NCI-H1417 treated with DMSO at 0.1 percent for 48 hours (cell line): ENCODE measurements around the gene LELP1.
"Not testable (repeated sequence)": the region's sequence is repeated elsewhere in the genome, so short reads cannot be mapped to it uniquely, and the experiment has no call there.

Source experiments
- DNase-seq: peaks from one replicate; lab custom pipeline; 2025; lab: John Stamatoyannopoulos, UW

Gene LELP1

GRCh38 chr1:153203130-153203529 is at the start of gene LELP1:
Gene LELP1 (plus strand): TSS chr1:153203430. CDS start chr1:153204708, 1,278 bp downstream.
- DNase-seq, result no peak

DNA sequence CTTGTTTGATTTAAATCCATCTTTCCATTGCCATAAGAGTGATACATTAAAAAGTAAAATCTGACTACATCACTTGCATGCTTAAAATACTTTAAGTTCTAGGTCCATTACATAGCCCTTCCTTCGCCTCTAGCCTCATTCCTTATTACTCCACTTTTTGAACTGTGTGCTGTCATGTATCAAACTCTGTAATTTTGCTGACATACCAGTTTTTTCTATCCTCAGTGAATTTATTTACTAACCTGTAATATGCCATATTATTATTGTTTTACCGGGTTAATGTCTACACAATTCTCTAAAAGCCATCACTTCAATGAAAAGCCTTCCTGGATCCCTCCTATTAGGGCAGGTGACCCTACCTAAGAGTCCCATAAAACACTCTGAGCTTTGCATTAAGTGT is 47.7 kb upstream of the LELP1 start:
- no peak for DNase-seq

GRCh38 chr1:153168686-153169085 is 34.5 kb upstream of the LELP1 start:
- no peak for DNase-seq

GRCh38 chr1:153174624-153175023 is 28.6 kb upstream of the LELP1 start:
- no peak for DNase-seq

DNA sequence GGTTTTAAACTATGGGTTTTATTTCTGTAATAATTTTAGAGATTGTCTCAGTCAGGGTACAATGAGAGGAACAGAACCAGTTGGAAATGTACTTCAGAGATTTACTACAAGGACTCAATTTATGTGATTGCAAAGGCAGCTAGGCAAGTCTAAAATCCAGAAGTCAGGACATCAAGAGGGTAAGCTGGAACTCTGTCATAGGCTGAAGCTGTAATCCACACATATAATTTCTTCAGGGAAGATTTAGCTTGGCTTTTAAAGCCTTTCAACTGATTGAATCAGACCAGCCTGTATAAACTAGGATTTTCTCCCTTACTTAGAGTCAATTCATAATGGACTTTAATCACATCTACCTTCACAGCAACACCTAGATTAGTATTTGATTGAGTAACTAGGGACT is 24.3 kb upstream of the LELP1 start:
- no peak for DNase-seq

DNA sequence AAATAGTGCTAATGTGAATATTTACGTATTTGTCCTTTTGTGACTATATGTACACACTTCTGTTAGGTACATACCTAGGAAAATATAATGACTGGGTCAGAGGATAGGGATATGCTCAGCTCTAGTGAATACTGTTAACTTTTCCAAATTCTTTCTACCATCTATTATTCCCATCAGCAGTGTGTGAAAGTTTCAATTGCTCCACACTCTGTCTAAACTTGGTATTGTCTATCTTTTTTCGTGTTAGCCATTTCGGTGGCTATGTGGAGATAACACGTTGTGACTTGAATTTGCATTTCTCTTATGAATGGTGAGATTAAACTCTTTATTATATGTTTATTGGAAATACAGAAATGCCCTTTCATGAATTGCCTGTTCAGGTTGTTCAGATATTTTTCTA is 22.7 kb upstream of the LELP1 start:
- no peak for DNase-seq

- DNase-seq, result not testable (repeated sequence)
Observed at GRCh38 chr1:153188301-153188700, 14.9 kb upstream of the LELP1 start.

DNA sequence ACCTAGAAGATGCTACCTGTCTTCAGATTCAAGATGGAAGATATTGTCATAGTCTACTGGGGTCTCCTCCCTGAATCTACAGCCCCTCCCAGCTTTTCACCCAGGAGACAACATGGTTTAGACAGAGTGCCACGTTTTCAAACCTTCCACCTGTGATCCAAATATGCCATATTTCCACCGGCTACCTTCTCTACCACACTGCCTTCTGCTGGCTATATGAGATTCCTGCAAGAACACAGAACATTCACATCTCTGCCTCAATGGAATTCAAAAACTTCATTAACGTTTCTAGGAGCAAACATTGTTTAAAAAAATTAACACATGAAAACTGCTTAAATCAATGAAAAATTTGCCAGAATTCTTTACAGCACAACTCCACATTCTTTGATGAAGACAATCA is 12.9 kb upstream of the LELP1 start:
- DNase-seq, result no peak

- no peak for DNase-seq
Observed at GRCh38 chr1:153192697-153193096, 10.5 kb upstream of the LELP1 start.

DNA sequence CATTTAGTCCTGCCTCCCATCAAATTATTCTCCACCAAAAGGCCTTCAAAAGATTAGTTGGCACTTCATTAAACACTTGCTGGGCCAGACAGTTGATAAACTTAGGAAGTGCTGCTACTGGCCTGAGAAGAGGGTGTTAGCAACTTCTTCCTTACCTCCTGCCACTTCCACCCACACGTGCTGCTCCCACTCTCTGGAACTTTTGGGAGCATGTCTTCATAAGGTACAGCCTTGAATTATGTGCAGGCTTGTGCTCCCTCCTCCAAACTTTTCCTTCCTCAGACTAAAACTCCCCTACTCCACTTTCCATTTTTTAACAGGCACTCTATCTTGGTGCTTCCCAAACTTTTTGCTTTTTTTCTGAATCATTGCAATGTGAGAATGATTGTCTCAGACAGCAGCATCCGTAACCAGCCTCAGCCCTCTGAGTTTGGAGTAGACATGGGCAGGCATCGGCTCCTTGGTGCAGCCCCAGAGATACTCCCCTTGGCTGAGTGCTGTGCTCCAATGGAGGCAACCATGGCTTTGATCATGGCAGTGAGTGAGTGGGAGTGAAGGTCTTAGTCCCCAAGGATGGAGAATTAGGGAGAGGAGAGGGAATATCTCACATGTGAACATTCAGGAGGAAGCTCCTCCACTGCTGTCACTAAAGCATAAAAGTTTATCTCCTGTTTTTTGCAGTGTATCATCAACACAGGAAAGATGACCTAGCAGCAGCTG is 8.7 kb upstream of the LELP1 start:
- DNase-seq, result no peak

DNA sequence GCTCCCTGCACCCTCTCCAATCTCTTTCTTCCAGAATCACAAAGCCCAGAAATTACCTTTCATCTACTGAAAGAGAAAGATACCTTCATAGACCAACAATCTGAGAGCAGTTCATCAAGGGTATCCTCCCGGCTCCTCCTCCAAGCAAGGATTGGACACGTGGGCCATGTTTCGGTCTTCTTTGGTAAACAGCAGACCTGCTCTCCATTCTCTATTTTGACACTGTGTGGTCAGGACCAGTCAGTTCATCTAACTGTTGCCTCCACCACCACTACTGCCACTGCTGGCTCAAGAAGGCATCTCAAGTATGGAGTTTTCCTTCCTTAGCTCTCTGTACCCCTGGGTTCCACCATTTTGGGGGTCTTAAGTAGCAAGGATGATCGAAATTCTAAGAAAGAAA is 8.0 kb upstream of the LELP1 start:
- no peak for DNase-seq

DNA sequence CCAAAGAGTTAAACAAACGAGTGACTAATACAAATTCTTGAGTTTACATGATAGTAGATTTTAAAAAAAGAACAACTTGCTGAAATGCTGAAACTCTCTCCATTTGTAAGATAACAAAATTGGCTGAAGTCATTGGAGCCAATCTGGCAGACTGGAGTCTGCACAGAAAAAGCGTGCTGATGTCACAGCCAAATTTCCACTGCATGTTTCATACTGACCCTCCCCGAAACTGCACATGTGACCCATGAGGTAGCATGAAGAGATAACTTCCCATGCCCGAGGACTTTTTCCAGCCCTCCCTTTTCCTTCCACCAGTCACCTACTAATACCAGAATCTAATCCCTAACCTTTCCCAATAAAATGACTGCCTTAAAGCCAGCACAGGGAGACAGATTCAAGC is 1.2 kb upstream of the LELP1 start:
- DNase-seq, result no peak

- no peak for DNase-seq
Observed at GRCh38 chr1:153206631-153207030, 3.4 kb downstream of the LELP1 start.

DNA sequence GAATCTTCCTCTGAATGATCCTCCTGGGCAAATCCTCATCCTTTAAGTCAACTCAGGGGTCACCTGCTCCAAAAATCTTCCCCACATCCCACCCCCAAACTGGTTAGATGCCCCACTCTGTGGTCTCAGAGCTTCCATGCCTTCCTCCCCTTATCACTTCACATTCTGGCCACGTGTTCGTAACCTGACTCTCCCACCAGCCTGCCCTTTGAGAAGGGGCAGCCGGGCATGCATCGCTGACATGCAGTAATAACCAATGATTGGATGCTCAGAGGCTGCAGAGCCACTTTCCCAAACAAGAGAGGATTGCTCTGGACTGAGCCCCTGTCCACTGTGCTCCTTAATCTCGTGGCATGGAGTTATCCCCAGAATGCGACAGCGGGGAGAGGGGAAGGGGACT is 7.0 kb downstream of the LELP1 start:
- DNase-seq, result no peak

DNA sequence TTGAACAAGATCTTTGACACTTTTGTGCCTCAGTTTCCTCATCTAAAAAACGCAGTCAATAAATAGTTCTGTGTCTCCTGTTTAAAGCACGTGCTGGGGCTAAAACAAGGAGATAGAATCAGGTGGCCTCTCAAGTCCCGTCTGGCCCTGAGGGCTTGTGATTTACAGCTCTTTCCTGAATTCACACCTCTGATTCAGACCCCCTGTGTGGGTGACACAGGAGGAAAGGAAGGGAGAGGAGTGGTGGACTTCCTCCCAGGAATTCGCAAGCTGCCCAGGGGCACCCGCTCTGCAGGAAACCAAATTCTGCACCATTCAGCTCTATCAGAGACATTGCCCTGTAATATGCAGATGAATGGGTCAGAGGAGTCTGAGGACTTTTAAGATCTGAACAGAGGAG is 9.0 kb downstream of the LELP1 start:
- no peak for DNase-seq

DNA sequence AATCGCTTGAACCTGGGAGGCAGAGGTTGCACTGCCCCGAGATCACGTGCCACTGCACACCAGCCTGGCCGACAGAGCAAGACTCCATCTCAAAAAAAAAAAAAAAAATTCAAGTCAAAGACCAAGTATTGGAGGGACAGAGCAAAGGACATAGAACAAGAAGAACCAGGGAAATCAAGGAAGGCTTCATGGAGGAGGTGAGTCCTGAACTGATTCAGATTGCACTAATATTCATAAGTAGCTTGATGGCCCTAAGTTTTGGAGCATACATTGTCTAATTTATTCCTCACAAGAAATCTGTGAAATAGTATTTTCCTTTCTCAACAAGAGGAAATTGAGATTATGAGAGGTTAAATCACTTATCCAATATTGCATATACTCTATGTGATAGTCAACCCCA is 10.3 kb downstream of the LELP1 start:
- no peak for DNase-seq

DNA sequence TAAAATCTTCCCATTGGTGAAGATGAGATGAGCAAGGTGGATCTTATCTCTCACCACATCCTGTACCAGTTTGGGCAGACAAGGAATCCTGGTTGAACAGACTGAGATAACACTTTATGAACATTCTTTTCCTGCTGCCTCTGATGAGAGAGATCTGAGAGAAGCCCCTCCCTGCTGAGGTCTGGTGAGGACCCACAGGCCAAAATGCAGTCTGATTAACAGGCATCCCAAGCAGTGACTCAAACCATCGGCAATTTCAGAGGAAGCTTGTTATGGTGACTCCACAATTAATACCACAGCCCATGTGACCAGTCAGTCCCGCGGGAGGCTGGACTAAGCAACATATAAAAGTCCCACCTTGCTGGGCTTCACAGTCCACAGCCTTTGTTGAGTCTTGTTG is 14.0 kb downstream of the LELP1 start, which contains the start of gene PRR9:
PRR9 (plus strand) TSS at position 373 of the 400 bp plus-strand sequence. CDS start 561 bp downstream, outside the sequence.
- no peak for DNase-seq

DNA sequence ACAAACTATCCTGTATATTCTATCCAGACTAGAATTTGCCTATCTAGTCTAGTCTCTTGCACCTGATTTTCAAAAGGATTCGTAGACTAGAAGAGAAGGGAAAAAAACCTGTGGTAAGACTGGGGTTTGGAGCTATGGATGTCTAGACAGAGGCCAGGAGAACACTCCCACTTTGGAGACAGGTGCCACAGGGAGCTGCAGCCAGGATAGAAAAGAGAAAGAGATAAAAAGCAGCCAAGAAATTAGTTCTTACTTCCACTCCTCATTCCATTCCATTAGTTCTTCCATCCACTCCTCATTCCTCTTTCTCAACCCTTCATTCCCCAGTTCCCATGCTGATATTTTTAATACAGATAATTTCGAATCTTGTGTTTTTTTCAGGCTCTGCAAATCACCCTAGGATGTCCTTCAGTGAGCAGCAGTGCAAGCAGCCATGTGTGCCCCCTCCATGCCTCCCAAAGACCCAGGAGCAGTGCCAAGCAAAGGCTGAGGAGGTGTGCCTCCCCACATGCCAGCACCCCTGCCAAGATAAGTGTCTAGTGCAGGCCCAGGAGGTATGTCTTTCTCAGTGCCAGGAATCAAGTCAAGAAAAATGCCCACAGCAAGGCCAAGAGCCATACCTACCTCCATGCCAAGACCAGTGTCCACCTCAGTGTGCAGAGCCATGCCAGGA is 14.7 kb downstream of the LELP1 start:
- DNase-seq, result no peak

GRCh38 chr1:153220606-153221303 is 17.5 kb downstream of the LELP1 start:
- no peak for DNase-seq

- not testable (repeated sequence) for DNase-seq
Observed at GRCh38 chr1:153223040-153223891, 20.0 kb downstream of the LELP1 start.

DNA sequence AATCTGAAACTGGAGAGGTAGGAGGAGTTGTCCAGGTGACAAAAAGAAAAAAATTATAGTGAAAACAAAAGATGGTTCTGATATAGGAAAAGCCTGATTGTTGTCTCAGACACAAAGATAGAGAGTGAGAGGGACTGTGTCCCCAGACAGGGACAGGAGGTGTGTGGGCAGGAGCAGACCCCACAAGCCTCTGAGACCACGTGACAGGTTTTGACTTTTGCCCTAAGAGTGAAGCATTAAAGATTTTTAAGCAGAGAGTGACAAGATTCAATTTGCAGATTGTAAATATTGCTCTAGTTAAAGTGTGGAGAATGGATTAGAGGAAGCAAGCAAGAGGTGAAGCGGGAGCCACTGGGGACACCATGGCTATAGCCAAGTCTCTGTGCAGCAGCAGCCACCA is 24.6 kb downstream of the LELP1 start:
- DNase-seq, result no peak

GRCh38 chr1:153228491-153228890 is 25.3 kb downstream of the LELP1 start:
- DNase-seq, result no peak
